DND-41 (cell line): ENCODE data around the gene KDM6A.

Experiments
- ATAC-seq: fragments of 200-7000 bp; cut with Tn5 transposase; 3 replicates; pipeline ENCODE4 v1.9.1; 2021; ENCODE audit warnings: low read depth; ENCODE audit not compliant: insufficient read depth
- DNase-seq: peaks from one replicate; pipeline ENCODE4 v3.0.0-alpha.2; 2020
- H2AFZ ChIP-seq: 2 replicates; pipeline ENCODE4 v1.6.0; 2012; ENCODE audit warnings: low read depth, low read length
- H3K27ac ChIP-seq: 2 replicates; pipeline ENCODE4 v1.5.1; 2012; ENCODE audit warnings: low read length, inconsistent platforms
- H3K27me3 ChIP-seq: fragments of 200-600 bp; sonication (generic); 2 replicates; pipeline ENCODE4 v1.6.0; 2012; ENCODE audit warnings: low read length, mild to moderate bottlenecking, inconsistent platforms; ENCODE audit not compliant: insufficient read depth, poor library complexity
- H3K36me3 ChIP-seq: 2 replicates; pipeline ENCODE4 v1.5.1; 2012; ENCODE audit warnings: low read length, inconsistent platforms; ENCODE audit not compliant: insufficient read depth
- H3K4me1 ChIP-seq: 2 replicates; pipeline ENCODE4 v1.5.1; 2012; ENCODE audit warnings: mild to moderate bottlenecking, low read length; ENCODE audit not compliant: insufficient read depth
- H3K4me2 ChIP-seq: 2 replicates; pipeline ENCODE4 v1.6.0; 2012; ENCODE audit warnings: mild to moderate bottlenecking, moderate library complexity, low read length, inconsistent platforms; ENCODE audit not compliant: insufficient read depth
- H3K4me3 ChIP-seq, 2 experiments: fragments of 200-600 bp in 1 of 2; shearing (Covaris generic) in 1 of 2; 2 replicates each; pipeline ENCODE4 v1.5.1; 2012 to 2016; ENCODE audit warnings: inconsistent platforms in 2 of 2, low read length in 2 of 2, mild to moderate bottlenecking in 2 of 2, low read depth in 1 of 2, moderate library complexity in 1 of 2
- H3K79me2 ChIP-seq: 2 replicates; pipeline ENCODE4 v1.6.0; 2012; ENCODE audit warnings: low read length, inconsistent platforms; ENCODE audit not compliant: insufficient read depth
- H3K9ac ChIP-seq: 2 replicates; pipeline ENCODE4 v1.6.0; 2012; ENCODE audit warnings: low read depth, mild to moderate bottlenecking, inconsistent platforms, low read length, moderate library complexity
- H3K9me3 ChIP-seq: 2 replicates; pipeline ENCODE4 v1.5.1; 2012; ENCODE audit warnings: low read length, moderate library complexity, mild to moderate bottlenecking, inconsistent platforms; ENCODE audit not compliant: insufficient read depth, severe bottlenecking
- H4K20me1 ChIP-seq: 2 replicates; pipeline ENCODE4 v1.6.0; 2012; ENCODE audit warnings: low read length; ENCODE audit not compliant: insufficient read depth
- CTCF ChIP-seq: IDR thresholded peaks from 2 replicates; pipeline ENCODE4 v1.5.1; 2012; ENCODE audit warnings: borderline replicate concordance, low read length, moderate library complexity, mild to moderate bottlenecking; ENCODE audit not compliant: poor library complexity, severe bottlenecking; ENCODE audit errors: extremely low read depth
- EZH2 ChIP-seq: IDR thresholded peaks from 3 replicates; pipeline ENCODE4 v1.6.1; 2012; ENCODE audit warnings: borderline replicate concordance, low read depth, mild to moderate bottlenecking, moderate library complexity, low read length, inconsistent platforms; ENCODE audit not compliant: severe bottlenecking

The KDM6A gene

GRCh38 chrX:44873415-44874276 is 658 bp downstream of the KDM6A start:
- Histone ChIP-seq H2AFZ (peak overlapping the region; percentile 75), H3K36me3 (peaks cover 3% of the 10 kb centered on the region), H3K4me1 (peaks cover 28% of the 10 kb centered on the region), H3K4me3 (peak overlapping the region; percentile 80 to 87; a peak in 3 of 4 replicates), H3K9me3 (no peaks in the 10 kb centered on the region), H3K79me2 (peaks cover 73% of the 10 kb centered on the region), H4K20me1 (peaks cover under 1% of the 10 kb centered on the region; the same call in 1 of the 2 replicates), H3K27me3 (no peaks in the 10 kb centered on the region), H3K9ac (peak overlapping the region; percentile 81), H3K27ac (peak overlapping the region; percentile 90), H3K4me2 (peak overlapping the region; percentile 76)
- peak; percentile 13 for ATAC-seq
- DNase-seq, result peak; percentile 56
- no peak for TF ChIP-seq EZH2
- TF ChIP-seq CTCF, result no peak

- TF ChIP-seq CTCF, result no peak
- no peak for TF ChIP-seq EZH2
- H3K4me1 ChIP-seq, result peaks cover 28% of the 10 kb centered on the region
- DNase-seq, result peak; percentile 47
Observed at GRCh38 chrX:44874420-44875184, 1.6 kb downstream of the KDM6A start.

GRCh38 chrX:44875185-44875489 is 2.1 kb downstream of the KDM6A start:
- H3K4me3 ChIP-seq, result peak overlapping the region; percentile 80 to 87; a peak in 3 of 4 replicates

More at GRCh38 chrX:44874420-44875184, 1.6 kb downstream of the KDM6A start:
- H3K4me3 ChIP-seq, result peak overlapping the region; percentile 80 to 87
- H3K9me3 ChIP-seq, result no peaks in the 10 kb centered on the region
- peaks cover 3% of the 10 kb centered on the region for H3K36me3 ChIP-seq
- peak overlapping the region; percentile 76 for H3K4me2 ChIP-seq
- peak overlapping the region; percentile 81 for H3K9ac ChIP-seq
- H3K27me3 ChIP-seq, result no peaks in the 10 kb centered on the region
- ATAC-seq, result no peak
- peaks cover 4% of the 10 kb centered on the region; the same call in 1 of the 2 replicates for H4K20me1 ChIP-seq
- peak overlapping the region; percentile 75 for H2AFZ ChIP-seq
- H3K79me2 ChIP-seq, result peaks cover 82% of the 10 kb centered on the region
- H3K27ac ChIP-seq, result peak overlapping the region; percentile 90

More at GRCh38 chrX:44875185-44875489, 2.1 kb downstream of the KDM6A start:
- peaks cover 3% of the 10 kb centered on the region for H3K36me3 ChIP-seq
- H3K4me2 ChIP-seq, result peak overlapping the region; percentile 76
- ATAC-seq (no peak), DNase-seq (no peak)
- H4K20me1 ChIP-seq, result peaks cover 4% of the 10 kb centered on the region; the same call in 1 of the 2 replicates
- H3K27ac ChIP-seq, result no peak overlapping the region
- no peaks in the 10 kb centered on the region for H3K9me3 ChIP-seq
- H3K27me3 ChIP-seq, result no peaks in the 10 kb centered on the region
- peaks cover 28% of the 10 kb centered on the region for H3K4me1 ChIP-seq
- no peak overlapping the region for H2AFZ ChIP-seq
- no peak for TF ChIP-seq CTCF
- TF ChIP-seq EZH2, result no peak
- H3K9ac ChIP-seq, result peak overlapping the region; percentile 81
- H3K79me2 ChIP-seq, result peaks cover 87% of the 10 kb centered on the region
